Measurements from ENCODE around the gene ASAH2.
"Not testable (repeated sequence)": the region's sequence is repeated elsewhere in the genome, so short reads cannot be mapped to it uniquely, and the experiment has no call there.

ASAH2 gene

DNA sequence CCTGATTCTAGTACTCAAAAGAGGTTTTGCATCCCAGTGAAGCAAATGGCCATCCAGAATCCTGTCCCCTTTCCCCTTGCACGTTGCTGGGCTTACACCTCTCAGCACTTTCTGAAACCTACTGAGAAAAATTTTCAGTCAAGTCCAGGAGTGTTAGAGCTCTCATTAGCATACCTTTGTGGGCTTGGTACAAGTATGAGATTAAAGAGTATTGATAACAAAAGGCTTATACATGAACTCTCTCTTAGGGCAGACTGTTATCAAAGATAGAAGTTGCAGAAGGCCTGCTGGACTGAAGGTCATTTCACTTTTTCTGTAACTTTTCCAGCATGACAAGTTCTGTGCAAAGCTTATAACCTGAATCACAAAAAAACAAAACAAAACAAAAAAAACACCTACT lies at the start of gene ASAH2:
ASAH2 (minus strand) TSS at position 123 of the 400 bp plus-strand sequence. CDS start 2,906 bp downstream, outside the sequence.
- DNase-seq (ENCODE audit: low read depth in 2 of 2) = no peak

GRCh38 chr10:50299948-50300669 lies 48.8 kb upstream of the ASAH2 start:
- no peak for DNase-seq (ENCODE audit: low read depth in 2 of 2)

- no peak for DNase-seq (ENCODE audit: low read depth in 2 of 2)
Observed at GRCh38 chr10:50295367-50295766, 44.1 kb upstream of the ASAH2 start.

GRCh38 chr10:50294582-50294981 lies 43.3 kb upstream of the ASAH2 start:
- DNase-seq (ENCODE audit: low read depth in 2 of 2) = no peak

DNA sequence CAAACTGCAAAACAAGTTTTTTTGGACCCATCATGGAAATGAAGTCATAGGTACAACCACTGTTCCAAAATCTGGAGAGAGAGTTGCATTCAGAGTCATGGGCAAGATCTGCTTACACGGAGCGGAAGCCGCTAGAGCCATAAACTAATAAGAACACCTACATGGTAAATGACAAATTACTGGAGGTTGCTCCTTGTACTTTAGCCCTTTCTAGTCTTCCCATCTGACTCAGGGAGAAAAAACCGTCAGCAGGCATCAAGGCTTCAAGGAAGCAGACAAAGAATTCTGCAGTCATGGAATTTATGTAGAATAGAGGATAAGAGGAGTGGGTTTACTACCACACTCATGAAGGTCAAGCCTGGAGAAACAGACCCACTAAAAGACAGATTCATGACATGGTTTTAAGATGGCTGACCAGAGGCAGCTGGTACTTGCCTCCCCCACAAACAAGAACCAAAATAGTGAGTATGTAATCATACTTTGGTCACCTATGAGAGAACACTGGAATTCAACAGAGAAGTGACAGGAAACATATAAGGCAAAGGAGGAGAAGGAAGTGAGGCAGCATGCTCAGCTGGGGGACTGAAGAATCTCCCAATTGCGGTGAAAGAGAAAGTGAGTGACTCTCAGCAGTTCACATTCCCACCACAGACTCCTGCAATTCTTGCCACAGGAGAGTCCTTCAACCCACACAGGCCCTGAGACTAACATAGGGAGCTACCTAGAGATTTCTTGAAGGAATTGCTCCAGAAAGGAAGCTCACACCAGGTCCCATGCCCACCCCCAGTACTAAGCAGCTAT lies 42.4 kb upstream of the ASAH2 start:
- DNase-seq (ENCODE audit: low read depth in 2 of 2) = no peak

GRCh38 chr10:50291261-50291850 lies 40.0 kb upstream of the ASAH2 start:
- DNase-seq (ENCODE audit: low read depth in 2 of 2) = no peak

DNA sequence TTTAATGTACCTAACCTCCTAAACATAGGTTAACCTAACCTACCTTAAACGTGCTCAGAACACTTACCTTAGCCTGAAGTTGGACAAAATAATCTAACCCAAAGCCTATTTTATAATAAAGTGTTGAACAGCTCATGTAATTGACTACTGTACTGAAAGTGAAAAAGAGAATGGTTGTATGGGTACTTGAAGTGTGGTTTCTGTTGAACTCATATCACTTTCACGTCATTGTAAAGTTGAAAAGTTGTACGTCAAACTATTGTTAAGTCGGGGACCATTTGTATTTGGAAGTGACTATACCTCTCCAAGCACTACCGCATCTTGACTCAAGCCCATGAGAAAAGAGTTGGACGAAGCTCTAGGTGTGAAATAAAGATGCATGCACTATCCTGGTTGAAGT lies 37.9 kb upstream of the ASAH2 start:
- no peak for DNase-seq (ENCODE audit: low read depth in 2 of 2)

- no peak for DNase-seq (ENCODE audit: low read depth in 2 of 2)
Observed at GRCh38 chr10:50286996-50287803, 35.9 kb upstream of the ASAH2 start.

DNA sequence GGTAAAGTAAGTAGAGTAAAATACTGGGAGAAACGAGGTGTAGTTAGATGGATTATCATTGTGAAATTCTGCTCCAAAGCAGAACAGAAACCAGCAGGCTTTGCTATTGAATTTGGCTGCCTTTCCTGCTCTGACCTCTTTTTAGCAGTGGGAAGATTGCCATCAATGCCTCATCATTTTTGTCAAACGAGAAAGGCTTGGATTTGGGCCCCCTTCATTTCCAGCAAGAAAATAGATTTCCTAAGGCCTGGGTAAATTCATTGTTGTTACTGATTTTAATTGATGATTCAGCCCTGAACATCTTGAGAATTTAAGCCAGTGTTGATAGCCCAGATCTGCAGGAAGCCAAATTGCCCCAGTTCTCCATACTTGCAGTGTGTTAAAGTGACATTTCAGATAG lies 35.2 kb upstream of the ASAH2 start:
- no peak for DNase-seq (ENCODE audit: low read depth in 2 of 2)

DNA sequence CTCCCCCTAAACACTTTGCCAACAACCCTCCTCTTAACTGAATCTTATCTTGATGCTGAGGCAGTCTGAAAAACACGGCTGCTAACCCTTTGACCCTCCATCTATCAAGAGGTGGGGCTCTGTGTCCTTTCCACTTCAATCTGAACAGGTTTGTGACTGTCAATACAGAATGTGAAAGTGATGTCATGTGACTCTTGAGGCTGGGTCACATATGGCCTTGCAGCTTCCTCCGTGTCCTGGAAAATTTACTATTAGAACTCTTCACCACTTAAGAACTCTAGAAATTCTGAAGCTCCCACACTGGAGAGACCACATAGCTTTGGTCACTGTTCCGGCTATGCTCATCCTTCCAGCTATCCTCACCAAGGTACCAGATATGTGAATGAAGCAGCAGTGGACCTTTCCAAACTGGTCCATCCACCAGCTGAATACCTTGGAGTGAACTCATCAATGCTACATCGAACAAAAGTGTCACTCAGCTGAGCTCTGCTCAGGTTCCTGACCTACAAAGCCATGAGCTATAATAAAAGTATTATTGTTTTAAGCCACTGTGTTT lies 30.7 kb upstream of the ASAH2 start:
- DNase-seq (ENCODE audit: low read depth in 2 of 2) = no peak

DNA sequence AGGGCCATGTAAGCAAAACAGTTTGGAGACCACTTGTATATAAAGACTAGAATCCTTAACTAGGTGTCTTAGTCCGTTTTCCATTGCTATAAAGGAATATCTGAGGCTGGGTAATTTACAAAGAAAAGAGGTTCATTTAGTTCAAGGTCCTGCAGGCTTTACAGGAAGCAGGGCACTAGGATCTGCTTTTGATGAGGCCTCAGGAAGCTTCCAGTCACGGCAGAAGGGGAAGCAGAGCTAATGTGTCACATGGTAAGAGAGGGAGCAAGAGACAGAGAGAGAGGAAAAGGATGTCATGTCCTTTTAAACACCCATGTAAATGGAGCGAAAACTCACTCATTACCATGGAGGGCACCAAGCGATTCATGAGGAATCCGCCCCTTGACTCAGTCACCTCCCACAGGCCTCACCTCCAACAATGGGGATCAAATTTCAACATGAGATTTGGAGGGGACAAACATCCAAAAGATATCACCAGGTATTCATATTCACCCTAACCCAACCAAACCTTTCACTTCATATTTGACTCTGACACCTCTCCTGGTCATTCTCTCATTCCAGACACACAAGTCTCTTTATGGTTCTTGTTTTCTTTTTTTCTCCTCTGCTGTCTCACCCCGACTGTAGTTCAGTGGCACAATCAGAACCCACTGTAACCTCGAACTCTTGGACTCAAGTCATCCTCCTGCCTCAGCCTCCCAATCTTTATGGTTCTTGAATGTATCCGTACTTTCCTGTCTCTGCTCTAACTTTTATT lies 30.1 kb upstream of the ASAH2 start:
- DNase-seq (ENCODE audit: low read depth in 2 of 2) = no peak

DNA sequence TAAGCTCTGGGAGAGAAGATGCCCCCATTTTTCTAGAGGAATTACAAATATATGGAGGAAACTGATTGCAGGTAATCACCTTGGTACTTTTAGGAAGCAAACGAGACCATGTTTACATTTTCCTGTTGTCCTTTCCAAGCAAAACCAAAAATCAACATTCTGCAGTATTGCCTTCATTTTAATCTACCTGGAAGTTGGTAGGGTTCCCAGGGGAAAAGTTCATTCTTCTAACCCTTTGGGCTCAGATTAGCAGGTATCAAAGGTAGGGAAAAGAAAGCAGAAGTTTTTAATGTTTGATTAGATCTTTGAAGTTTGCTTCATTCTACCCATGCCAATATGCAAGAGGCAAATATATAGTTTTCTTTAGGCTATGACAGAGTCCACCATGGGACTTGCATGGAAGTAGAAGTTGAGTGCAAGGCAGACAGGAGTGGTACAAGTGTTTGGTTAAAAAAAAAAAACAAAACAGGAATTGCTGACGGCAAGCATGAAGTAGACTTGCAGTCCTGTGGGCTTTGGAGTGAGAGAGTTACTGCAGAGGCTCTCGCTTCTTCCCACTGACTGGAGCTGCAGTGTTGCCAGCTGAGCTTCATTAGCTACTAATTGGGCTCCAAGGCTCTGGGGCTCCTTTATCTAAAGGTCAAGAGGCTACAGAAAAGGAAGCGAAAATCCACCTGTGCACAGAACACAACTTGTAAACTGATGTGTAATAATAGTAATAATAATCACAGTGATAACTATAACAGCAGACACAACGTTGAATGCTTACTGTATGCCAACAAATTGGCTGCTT lies 28.9 kb upstream of the ASAH2 start:
- no peak for DNase-seq (ENCODE audit: low read depth in 2 of 2)

DNA sequence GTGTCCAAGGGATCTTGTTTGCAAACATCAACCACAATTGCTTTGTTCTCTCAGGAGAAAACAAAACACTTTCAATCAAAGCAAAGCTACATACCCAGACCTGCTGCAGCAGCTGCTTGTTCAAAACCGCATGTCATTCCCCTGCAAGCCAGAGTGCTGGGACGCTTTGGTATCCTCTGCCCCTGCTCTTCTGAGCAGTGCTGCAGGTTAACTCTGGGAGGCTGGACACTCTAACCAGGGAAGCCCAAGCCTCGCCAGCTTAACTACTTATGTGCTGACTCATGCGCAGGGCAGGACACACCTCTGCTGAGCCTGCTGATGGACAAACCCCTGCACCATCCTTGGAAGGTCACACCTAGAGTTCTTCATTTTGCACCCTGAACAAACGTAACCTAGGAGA lies 28.2 kb upstream of the ASAH2 start:
- DNase-seq (ENCODE audit: low read depth in 2 of 2) = no peak

- DNase-seq (ENCODE audit: low read depth in 2 of 2) = no peak
Observed at GRCh38 chr10:50275650-50276235, 24.4 kb upstream of the ASAH2 start.

DNA sequence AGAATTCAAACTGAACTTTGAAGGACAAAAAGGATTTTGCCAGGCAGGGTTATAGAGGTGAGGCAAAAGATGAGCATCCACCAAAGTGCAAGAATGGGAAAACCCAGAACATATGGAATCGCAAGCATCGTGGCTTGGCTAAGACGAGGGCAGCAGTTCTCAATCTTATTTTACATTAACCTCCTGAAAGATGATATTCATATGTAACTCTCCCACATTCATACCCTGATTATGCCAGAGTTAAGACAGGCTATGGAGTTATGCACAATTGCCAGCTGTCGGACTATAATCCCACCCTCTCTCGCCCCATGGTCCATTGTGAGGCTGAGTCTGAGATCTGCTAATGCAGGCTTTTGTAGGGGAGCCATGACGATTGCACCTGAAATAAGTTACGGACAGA lies 21.2 kb upstream of the ASAH2 start:
- no peak for DNase-seq (ENCODE audit: low read depth in 2 of 2)

GRCh38 chr10:50271564-50272250 lies 20.4 kb upstream of the ASAH2 start:
- DNase-seq (ENCODE audit: low read depth in 2 of 2) = no peak

DNA sequence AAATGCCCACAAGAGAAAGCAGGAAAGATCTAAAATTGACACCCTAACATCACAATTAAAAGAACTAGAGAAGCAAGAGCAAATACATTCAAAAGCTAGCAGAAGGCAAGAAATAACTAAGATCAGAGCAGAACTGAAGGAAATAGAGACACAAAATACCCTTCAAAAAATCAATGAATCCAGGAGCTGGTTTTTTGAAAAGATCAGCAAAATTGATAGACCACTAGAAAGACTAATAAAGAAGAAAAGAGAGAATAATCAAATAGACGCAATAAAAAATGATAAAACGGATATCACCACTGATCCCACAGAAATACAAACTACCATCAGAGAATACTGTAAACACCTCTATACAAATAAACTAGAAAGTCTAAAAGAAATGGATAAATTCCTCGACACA lies 16.6 kb upstream of the ASAH2 start:
- DNase-seq (ENCODE audit: low read depth in 2 of 2) = not testable (repeated sequence)

- DNase-seq (ENCODE audit: low read depth in 2 of 2) = not testable (repeated sequence)
Observed at GRCh38 chr10:50262625-50263024, 11.3 kb upstream of the ASAH2 start.

DNA sequence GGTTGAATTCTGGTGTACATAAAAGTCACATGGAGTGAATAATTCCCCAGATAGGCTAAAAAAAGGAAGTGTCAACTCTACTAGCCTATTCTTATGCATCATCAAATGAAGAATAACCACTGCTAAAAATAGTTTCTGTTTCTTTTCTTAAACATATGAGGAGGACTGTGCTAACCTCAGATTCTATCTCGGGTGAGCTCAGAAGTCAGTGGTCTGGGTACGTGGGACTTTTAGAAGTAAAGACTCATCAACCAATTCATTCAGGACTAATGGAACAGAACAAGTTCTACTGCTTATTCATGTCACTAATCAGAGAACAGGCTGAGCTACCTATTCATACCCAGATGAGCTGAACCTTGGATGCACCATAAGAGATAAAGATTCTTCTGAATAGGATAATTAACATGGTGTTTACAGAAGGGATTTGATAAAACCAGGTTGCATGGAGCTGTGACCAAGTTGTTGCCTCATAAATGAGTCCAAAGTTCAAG lies 9.5 kb upstream of the ASAH2 start:
- DNase-seq (ENCODE audit: low read depth in 2 of 2) = no peak
